HG03442 (cell line): ENCODE data around the gene ACER3.
A peak's percentile ranks its signal among the peaks of the same experiment; 100 is the strongest.
"Not testable (repeated sequence)": the region's sequence is repeated elsewhere in the genome, so short reads cannot be mapped to it uniquely, and the experiment has no call there.

Experiments used
- ATAC-seq: cut with Tn5 transposase; IDR thresholded peaks from one replicate; pipeline ENCODE4 v1.9.1; 2021; ENCODE audit warnings: mild to moderate bottlenecking, moderate library complexity; ENCODE audit not compliant: unreplicated experiment

ACER3 gene

GRCh38 chr11:77055101-77055561, 194.4 kb downstream of the ACER3 start:
- no peak for ATAC-seq

GRCh38 chr11:77055913-77056312, 195.2 kb downstream of the ACER3 start:
- ATAC-seq: no peak

- no peak for ATAC-seq
Measured at GRCh38 chr11:77056814-77057402, 196.2 kb downstream of the ACER3 start.

GRCh38 chr11:77057938-77058474, 197.3 kb downstream of the ACER3 start:
- no peak for ATAC-seq

GRCh38 chr11:77058900-77059299, 198.2 kb downstream of the ACER3 start:
- ATAC-seq: no peak

- ATAC-seq: no peak
Measured at GRCh38 chr11:77059806-77060205, 199.1 kb downstream of the ACER3 start.

- no peak for ATAC-seq
Measured at GRCh38 chr11:77060234-77060633, 199.5 kb downstream of the ACER3 start.

- ATAC-seq: not testable (repeated sequence)
Measured at GRCh38 chr11:77061258-77061657, 200.5 kb downstream of the ACER3 start.

GRCh38 chr11:77062924-77063323, 202.2 kb downstream of the ACER3 start:
- no peak for ATAC-seq

- no peak for ATAC-seq
Measured at GRCh38 chr11:77063407-77063806, 202.7 kb downstream of the ACER3 start.

- no peak for ATAC-seq
Measured at GRCh38 chr11:77063861-77064260, 203.1 kb downstream of the ACER3 start.

GRCh38 chr11:77064648-77065217, 204.0 kb downstream of the ACER3 start:
- ATAC-seq: no peak

GRCh38 chr11:77065878-77066228, 205.1 kb downstream of the ACER3 start:
- no peak for ATAC-seq

- peak; percentile 88 for ATAC-seq
Measured at GRCh38 chr11:77066229-77067042, 205.7 kb downstream of the ACER3 start, which contains the start of gene CAPN5. CAPN5 (plus strand) TSS chr11:77066971; CDS start chr11:77084887, 17,916 bp downstream.

- ATAC-seq: no peak
Measured at GRCh38 chr11:77067861-77068443, 207.2 kb downstream of the ACER3 start.

- no peak for ATAC-seq
Measured at GRCh38 chr11:77068457-77069335, 208.0 kb downstream of the ACER3 start.

- no peak for ATAC-seq
Measured at GRCh38 chr11:77069336-77069968, 208.7 kb downstream of the ACER3 start.

- no peak for ATAC-seq
Measured at GRCh38 chr11:77069969-77070582, 209.4 kb downstream of the ACER3 start.

GRCh38 chr11:77071077-77071476, 210.4 kb downstream of the ACER3 start:
- ATAC-seq: no peak
